Stomach smooth muscle (tissue), 2 donors: ENCODE results near the gene LUC7L2.
"Not testable (repeated sequence)": the region's sequence is repeated elsewhere in the genome, so short reads cannot be mapped to it uniquely, and the experiment has no call there.

Experiments
- H3K27ac ChIP-seq: one replicate; pipeline ENCODE4 v1.7.0; 2013; ENCODE audit warnings: mild to moderate bottlenecking, low read length, inconsistent platforms
- H3K27me3 ChIP-seq, 2 donors: one replicate each; pipeline ENCODE4 v1.7.0; 2013; ENCODE audit warnings: low read length in 2 of 2; ENCODE audit not compliant: insufficient read depth in 2 of 2, control insufficient read depth in 1 of 2
- H3K36me3 ChIP-seq, 2 donors: one replicate each; pipeline ENCODE4 v1.7.0; 2013; ENCODE audit warnings: low read length in 2 of 2; ENCODE audit not compliant: control insufficient read depth in 2 of 2, insufficient read depth in 2 of 2
- H3K4me1 ChIP-seq: one replicate; pipeline ENCODE4 v1.7.0; 2013; ENCODE audit warnings: low read length; ENCODE audit not compliant: control insufficient read depth, insufficient read depth
- H3K4me3 ChIP-seq, 2 donors: one replicate each; pipeline ENCODE4 v1.7.0; 2013; ENCODE audit warnings: low read length in 2 of 2
- H3K9ac ChIP-seq, 2 donors: one replicate each; pipeline ENCODE4 v1.7.0; 2013; ENCODE audit warnings: low read length in 2 of 2, mild to moderate bottlenecking in 1 of 2
- H3K9me3 ChIP-seq, 2 donors: one replicate each; pipeline ENCODE4 v1.7.0; 2013; ENCODE audit warnings: low read length in 2 of 2; ENCODE audit not compliant: control insufficient read depth in 2 of 2
- donor health status: healthy.
- donor health status: Pancreatic carcinoma.

The LUC7L2 gene

DNA sequence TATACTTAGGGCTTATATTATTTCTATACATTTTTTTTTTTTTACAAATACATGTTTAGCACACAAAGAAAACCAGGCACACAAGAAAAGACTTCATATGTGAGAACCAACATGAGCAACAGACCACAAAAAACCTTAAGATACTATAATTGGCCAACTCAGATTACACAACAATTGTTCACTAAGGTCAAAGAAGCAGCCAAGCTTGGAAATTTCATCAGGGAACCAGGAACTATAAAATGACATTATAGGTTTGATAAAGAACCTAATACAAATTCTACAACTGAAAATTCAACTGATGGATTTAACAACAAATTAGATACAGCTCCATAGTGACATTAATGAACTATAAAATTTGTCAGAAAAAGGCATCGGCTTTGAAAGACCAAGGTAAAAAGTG, 4.4 kb upstream of the LUC7L2 start:
- Histone ChIP-seq H3K27me3 (no peaks in the 10 kb centered on the region), H3K9me3 (no peaks in the 10 kb centered on the region), H3K27ac (no peak overlapping the region), H3K4me1 (no peaks in the 10 kb centered on the region), H3K4me3 (no peak overlapping the region), H3K9ac (no peak overlapping the region), H3K36me3 (peaks cover 0 to under 1% of the 10 kb centered on the region in 2 donors)

DNA sequence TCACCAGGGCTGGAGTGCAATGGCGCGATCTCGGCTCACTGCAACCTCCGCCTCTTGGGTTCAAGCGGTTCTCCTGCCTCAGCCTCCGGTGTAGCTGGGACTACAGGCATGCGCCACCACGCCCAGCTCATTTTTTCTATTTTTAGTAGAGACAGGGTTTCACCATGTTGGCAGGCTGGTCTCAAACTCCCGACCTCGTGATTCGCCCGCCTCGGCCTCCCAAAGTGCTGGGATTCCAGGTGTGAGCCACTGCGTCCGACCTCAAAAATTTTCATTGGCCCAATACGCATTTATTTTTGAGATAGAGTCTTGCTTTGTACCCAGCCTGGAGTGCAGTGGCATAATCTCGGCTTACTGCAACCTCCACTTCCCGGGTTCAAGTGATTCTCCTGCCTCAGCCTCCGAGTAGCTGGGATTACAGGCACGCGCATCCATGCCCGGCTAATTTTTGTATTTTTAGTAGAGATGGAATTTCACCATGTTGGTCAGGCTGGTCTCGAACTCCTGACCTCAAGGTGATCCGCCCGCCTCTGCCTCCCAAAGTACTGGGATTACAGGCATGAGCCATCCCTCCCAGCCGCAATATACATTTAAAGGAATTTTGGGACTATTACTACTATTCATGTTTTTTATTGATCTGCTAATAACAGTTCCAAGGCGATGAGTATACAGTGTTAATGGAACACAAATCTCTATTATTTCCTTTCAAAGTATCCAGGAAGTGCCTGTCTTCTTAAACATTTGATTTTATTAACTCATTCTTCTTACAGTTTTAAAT, 1.8 kb upstream of the LUC7L2 start:
- H3K27ac ChIP-seq: peak overlapping the region; percentile 97
- peak overlapping the region; percentile 96 for H3K4me3 ChIP-seq
- H3K4me1 ChIP-seq, H3K9me3 ChIP-seq, H3K27me3 ChIP-seq, H3K36me3 ChIP-seq: not testable (repeated sequence)
- peak overlapping the region; percentile 98 for H3K9ac ChIP-seq

- Histone ChIP-seq H3K9ac (peak overlapping the region; percentile 98), H3K9me3 (no peaks in the 10 kb centered on the region), H3K27ac (peak overlapping the region; percentile 97), H3K36me3 (no peaks in the 10 kb centered on the region), H3K4me1 (peaks cover 15% of the 10 kb centered on the region), H3K4me3 (peak overlapping the region; percentile 96), H3K27me3 (no peaks in the 10 kb centered on the region)
Observed at GRCh38 chr7:139358541-139359365, 941 bp upstream of the LUC7L2 start.

- Histone ChIP-seq H3K36me3 (peaks cover 0 to under 1% of the 10 kb centered on the region in 2 donors), H3K4me3 (peak overlapping the region; percentile 81 to 96), H3K27ac (peak overlapping the region; percentile 97), H3K27me3 (no peaks in the 10 kb centered on the region), H3K4me1 (peaks cover 15% of the 10 kb centered on the region), H3K9ac (peak overlapping the region; percentile 98 to 100), H3K9me3 (no peaks in the 10 kb centered on the region)
Observed at GRCh38 chr7:139360210-139360947, 685 bp downstream of the LUC7L2 start.

DNA sequence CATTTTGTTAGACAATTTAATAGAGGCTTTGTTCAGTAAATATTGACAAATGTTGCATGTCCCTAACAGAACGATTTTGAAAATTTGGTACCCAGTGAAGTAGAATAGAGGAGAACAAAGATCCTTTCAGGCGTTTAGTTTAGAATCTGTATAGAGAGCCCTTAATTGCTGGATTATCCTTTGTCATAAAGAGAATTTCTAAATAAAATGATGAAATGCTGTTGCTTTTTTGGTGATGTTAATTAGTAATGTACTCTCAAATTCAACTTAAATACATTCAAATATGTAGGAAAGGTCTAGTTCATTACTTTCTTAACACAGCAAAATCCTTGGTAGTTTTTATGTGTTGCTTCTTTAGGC, 1.2 kb downstream of the LUC7L2 start:
- H3K36me3 ChIP-seq: peaks cover 0 to 3% of the 10 kb centered on the region in 2 donors
- H3K27me3 ChIP-seq: no peaks in the 10 kb centered on the region
- H3K9me3 ChIP-seq: no peaks in the 10 kb centered on the region
- peak overlapping the region; percentile 93 to 98 for H3K9ac ChIP-seq
- H3K27ac ChIP-seq: peak overlapping the region; percentile 97
- peaks cover 15% of the 10 kb centered on the region for H3K4me1 ChIP-seq
- H3K4me3 ChIP-seq: peak overlapping the region; percentile 81 to 96

DNA sequence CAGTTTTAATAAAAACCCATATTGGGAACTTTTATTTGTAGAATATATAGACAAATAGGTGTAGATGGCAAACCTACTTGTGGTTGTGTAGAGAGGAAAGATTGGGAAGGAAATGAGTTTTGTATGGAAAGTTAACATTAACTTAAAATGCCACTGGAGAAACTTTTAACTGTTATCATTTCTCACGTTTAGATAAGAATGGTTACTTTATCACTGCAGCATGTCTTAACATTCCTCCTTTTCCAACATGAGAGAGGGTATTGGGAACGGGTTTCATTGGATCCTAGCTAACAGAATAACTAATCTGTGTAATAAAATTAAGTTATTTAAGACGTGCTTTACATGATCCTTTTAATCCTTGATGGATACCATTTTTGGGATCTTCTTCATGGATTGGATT, 1.8 kb downstream of the LUC7L2 start:
- peaks cover 15% of the 10 kb centered on the region for H3K4me1 ChIP-seq
- peak overlapping the region in 1 of 2 donors; percentile 98 for H3K9ac ChIP-seq
- no peaks in the 10 kb centered on the region for H3K27me3 ChIP-seq
- H3K4me3 ChIP-seq: peak overlapping the region; percentile 81 to 96
- no peak overlapping the region for H3K27ac ChIP-seq
- H3K9me3 ChIP-seq: no peaks in the 10 kb centered on the region
- H3K36me3 ChIP-seq: peaks cover 0 to 5% of the 10 kb centered on the region in 2 donors

GRCh38 chr7:139362302-139362701, 2.6 kb downstream of the LUC7L2 start:
- Histone ChIP-seq H3K27ac (no peak overlapping the region), H3K4me1 (peaks cover 15% of the 10 kb centered on the region)

GRCh38 chr7:139362981-139363380, 3.3 kb downstream of the LUC7L2 start:
- Histone ChIP-seq H3K9ac (no peak overlapping the region), H3K27ac (no peak overlapping the region), H3K4me1 (peaks cover 19% of the 10 kb centered on the region), H3K4me3 (peak overlapping the region; percentile 8 to 16), H3K27me3 (no peaks in the 10 kb centered on the region), H3K9me3 (no peaks in the 10 kb centered on the region), H3K36me3 (peaks cover 0 to 6% of the 10 kb centered on the region in 2 donors)

More at GRCh38 chr7:139362302-139362701, 2.6 kb downstream of the LUC7L2 start:
- no peaks in the 10 kb centered on the region for H3K9me3 ChIP-seq
- peaks cover 0 to 6% of the 10 kb centered on the region in 2 donors for H3K36me3 ChIP-seq
- no peak overlapping the region for H3K9ac ChIP-seq
- no peaks in the 10 kb centered on the region for H3K27me3 ChIP-seq
- H3K4me3 ChIP-seq: no peak overlapping the region

- H3K36me3 ChIP-seq: peaks cover 0 to 6% of the 10 kb centered on the region in 2 donors
- no peak overlapping the region for H3K27ac ChIP-seq
- H3K4me1 ChIP-seq: peaks cover 19% of the 10 kb centered on the region
- H3K9me3 ChIP-seq: no peaks in the 10 kb centered on the region
- no peak overlapping the region for H3K9ac ChIP-seq
- H3K27me3 ChIP-seq: no peaks in the 10 kb centered on the region
- no peak overlapping the region for H3K4me3 ChIP-seq
Observed at GRCh38 chr7:139365336-139365735, 5.6 kb downstream of the LUC7L2 start.

GRCh38 chr7:139366400-139366799, 6.7 kb downstream of the LUC7L2 start:
- H3K27ac ChIP-seq: no peak overlapping the region
- H3K4me1 ChIP-seq: peaks cover 21% of the 10 kb centered on the region

More at GRCh38 chr7:139366400-139366799, 6.7 kb downstream of the LUC7L2 start:
- H3K27me3 ChIP-seq: no peaks in the 10 kb centered on the region
- peaks cover 0 to 6% of the 10 kb centered on the region in 2 donors for H3K36me3 ChIP-seq
- H3K9me3 ChIP-seq: no peaks in the 10 kb centered on the region
- no peak overlapping the region for H3K9ac ChIP-seq
- no peak overlapping the region for H3K4me3 ChIP-seq
